Stimulated activated CD4-positive, alpha-beta T cell treated with anti-CD3 and anti-CD28 coated beads, Interleukin-15, amount 100 ng/mL, for 48 hours (primary cell): ENCODE data around the gene UCK2.

Experiments
- DNase-seq, 2 donors: peaks; one replicate each; pipeline ENCODE4 v3.0.0-alpha.2; 2020; ENCODE audit warnings: low read depth in 2 of 2

UCK2 gene

DNA sequence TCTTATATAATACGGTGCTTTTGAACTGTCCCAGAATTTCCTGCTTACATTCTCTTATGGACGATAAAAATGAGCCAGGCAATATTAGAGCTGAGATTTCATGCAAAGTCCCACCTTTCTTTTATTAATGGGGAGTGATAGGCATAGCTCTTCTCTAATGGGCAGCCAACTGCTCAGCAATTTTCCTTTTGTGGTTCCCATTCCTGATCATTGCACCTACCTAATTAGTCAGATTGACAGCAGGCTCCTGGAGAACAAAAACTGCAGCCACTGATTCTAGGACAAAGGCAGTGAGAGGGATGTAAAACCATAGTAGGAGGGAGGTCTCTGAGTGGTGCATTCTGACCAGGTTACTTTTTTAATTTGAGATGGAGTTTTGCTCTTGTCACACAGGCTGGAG lies 110.4 kb downstream of the UCK2 start:
- DNase-seq = no peak

DNA sequence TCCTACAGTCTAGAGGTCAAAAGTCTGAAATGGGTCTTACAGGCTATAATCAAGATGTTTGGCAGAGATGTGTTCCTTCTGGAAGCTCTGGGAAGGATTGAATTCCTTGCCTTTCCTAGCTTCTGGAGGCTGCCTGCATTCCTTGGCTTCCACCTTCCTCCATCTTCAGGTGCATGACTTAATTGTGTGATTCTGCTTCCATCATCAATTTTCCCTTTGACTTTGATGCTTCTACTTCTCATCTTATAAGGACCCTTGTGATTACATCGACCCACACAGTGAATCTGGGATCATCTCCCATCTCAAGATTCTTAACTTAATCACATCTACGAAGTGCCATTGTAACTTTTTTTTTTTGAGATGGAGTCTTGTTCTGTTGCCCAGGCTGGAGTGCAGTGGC lies 111.4 kb downstream of the UCK2 start:
- DNase-seq = no peak

DNA sequence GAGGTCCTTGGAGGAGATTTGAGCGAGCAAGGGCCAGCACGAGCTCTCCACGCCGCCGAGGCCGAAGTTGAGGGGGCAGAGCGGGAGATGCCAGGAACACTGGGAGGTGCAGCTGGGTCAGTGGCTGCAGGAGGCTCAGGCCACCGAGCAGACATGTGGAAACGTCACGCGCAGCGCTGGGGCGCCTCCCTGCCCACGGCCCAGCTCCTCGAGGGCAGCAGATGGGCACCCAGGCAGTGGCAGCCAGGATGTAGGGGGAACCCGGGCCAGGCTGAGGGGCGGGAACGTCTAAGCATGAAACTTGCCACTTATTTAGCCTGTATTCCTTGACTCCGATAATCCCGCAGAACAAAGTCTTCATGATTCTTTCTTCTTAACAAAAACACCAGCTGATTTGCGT lies 114.1 kb downstream of the UCK2 start:
- no peak for DNase-seq

DNA sequence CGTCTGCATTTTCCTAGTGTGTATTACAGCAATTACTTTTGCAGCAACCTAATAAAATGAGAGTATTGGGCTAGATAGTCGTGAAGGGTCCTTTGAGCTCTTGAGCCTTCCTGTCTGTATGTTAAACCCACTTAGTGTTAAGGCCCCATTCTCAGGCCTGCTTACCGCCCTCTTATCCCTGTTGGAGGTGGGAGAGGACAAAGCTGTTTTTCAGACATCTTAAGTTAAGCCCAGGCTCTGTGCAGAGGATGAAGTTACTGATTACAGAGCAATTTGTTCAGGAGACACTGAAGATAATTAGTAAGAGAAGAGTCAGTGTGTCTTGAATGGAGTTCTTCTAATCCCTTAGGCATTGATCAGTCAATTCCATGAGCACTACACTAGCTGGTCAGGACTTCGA lies 114.6 kb downstream of the UCK2 start:
- DNase-seq = no peak

DNA sequence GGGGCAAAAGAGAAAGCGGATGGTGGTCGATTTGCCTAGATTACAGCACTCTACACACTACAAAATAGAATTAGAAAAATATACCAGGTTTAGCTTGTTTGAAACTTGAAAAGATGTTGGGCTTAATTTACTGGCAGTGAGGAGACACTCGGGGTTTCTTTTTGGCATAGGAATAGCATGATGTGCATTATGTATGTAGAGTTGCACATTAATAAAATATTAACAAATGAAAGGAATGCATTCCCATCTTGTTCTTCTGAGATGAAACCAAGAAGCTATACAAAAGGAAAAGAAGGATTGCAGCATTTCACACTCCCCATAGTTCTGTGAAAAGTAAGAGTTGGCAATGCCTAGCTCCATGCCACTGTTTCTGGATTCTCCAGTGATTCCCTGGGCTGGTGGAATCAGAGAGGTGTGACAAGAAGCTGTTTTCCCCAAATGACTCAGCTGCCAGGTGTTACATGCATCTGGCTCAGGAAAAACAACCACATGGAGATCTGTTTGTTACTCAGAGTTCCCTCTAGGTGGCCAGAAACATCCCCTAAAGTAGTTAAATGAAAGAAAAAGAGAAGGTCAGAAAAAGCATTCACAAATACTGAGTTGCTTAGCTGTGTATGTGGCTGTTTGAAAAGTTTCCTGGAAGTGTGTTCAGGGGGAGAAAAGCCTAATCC lies 115.6 kb downstream of the UCK2 start:
- no peak for DNase-seq

DNA sequence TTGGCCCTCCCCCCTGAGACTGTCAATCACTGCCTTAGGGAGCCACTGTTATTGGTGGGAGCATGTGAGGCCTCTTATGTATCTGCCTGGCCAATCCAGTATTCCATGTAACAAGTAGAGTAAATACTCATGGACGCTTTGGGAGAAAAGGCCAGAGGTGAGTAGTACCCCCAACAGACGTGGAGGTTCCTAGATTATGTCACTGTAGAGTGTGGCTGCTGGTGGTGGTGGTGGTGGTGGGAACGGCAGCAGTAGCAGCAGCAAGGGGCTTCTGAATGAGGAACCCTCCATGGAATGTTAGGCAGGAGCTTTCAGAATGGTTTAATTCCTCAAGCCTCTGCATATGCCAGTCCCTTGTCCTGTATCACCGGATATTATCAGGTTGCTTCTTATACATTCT lies 118.5 kb downstream of the UCK2 start:
- no peak for DNase-seq

DNA sequence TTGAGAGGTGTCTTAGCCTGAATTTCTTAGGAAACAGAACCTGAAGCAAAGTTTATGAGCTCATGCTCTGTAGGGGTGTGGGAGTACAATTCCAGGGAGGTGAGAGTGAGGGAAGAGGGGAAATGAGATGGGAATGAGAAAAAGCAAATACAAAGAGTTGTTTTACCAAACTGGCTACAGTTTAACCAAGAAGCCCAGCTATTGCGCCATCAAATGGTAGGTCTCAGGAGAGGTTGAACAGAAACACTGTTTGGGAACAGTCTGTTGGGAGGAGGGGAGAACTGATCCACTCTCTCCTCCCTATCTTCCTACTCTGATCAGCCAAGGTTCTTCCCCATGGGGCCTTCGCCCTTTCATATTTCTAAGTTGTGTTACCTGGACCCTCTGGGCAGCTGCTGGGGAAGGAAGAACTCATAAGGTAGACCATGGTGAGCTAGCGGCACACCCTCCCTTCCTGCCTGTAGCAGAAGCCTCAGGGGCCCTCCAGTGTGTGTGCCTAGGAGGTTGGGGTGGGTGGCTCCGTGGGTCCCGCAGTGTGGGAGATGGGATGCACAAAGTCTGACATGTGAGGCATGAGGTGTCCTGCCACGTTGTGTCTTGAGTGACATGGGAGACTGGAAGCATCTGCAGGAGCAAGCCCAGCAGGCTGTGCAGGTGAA lies 120.5 kb downstream of the UCK2 start:
- no peak for DNase-seq

DNA sequence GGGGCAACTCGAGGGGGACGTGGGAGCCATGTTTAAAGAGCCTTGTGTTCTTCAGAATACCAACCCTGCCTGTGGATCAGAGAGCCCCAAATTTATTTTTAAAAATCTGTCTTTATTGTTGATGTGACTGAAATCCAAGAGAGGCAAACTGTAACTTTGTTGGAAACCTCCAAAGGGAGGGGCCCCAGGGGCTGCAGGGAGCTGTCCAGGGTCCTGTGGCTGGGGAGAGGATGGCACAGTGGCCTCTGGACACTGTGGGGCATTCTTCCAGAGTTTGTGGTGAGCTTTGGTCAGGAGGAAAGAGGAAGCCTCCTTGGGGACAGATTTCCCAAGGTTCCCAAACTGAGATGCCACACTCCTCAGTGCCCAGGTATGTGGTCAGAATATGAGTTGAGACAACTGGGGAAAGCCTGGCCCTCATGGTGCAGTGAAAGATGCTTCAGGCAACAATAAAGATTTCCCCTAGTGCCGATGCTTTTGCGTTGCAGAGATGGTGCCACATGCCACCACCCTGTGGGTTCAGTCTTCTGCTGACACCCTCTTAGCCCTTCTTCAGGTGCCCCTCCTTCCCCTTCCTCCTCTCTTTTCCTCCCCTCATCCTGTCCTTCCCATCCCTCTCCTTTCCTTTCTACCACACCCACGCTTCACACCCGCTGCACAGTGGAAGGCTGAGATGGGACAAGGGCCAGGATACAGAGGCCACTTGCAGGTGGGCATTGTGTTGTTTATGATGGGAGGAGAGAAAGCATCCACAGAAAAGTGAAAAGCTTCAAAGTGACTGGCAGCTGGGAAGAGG lies 122.1 kb downstream of the UCK2 start:
- no peak for DNase-seq

DNA sequence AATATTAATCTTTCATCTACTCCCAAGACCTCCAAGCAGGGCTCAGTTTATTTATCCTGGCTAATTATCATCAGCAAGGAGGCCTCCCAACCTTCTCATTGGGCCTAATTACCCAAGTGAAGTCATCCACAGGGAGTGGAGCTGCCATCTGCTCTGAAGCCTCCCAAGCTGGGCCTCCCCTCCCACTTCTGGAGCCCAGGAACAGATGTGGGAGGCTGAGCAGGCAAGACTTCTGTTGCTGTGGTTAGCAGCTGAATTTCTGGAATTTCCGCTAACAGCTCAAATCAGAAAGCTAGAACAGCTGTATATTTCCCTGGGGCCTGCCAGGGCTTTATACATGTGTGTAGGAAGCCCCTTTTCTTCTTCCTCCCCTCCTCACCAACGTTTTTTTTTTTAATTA lies 127.5 kb downstream of the UCK2 start:
- DNase-seq = no peak

DNA sequence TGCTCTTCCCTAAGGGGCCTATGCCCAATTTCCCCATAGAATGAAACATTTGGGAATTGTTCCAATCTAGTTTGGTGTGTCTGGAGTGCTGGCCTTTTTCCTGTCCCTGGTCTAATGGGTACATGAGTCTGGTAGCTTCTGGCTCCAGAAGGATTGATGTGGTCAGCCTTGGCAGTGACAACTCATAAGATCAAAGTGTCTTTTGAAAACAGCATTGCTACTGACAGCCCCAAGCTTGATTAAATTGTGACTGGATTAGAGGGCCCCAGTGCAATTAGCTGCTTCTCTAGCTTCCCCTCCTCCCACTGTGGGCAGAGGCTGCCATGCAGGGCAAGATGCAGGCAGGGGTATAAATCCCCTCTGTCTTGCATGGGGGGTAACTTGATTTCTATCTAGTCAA lies 130.9 kb downstream of the UCK2 start:
- no peak for DNase-seq

DNA sequence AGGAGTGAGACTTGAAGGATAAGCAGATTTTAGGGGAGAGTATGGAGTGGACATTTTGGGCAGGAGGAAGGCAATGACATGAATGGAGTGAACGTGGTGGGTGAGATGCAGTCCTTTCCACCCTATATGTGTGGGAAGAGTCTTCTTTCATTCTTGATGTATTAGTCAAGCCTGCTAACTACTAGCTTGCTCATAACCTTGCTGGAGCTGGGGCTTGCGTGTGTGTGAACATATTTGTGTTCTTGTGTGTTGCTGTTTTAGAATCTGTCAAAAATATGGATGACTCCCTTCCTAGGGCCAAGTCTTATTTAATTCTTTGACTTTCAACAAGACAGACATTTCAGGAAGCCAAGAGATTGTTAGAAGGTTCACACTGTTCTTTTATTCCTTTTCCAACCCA lies 132.7 kb downstream of the UCK2 start:
- DNase-seq = no peak

DNA sequence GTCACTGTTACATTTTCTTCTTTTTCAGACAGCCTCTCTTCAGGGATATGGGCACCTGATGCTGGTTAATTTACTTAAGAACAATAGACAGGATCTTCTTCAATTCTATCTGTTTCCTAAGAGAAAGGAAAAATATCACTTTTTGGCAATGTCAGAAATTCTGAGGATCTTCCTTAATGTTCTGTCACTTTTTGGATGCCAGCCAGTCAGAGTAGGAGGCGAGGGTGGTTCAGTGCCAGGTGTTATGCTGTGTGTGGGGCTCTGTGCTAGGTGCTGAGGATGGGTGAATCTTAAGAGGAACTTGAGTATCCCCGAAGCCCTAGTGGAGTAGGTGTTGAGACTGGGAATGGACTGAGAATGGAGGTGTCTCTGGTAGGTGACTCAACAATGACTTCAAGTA lies 133.5 kb downstream of the UCK2 start:
- no peak for DNase-seq
